Measurements from ENCODE around the gene CASS4.

DNA sequence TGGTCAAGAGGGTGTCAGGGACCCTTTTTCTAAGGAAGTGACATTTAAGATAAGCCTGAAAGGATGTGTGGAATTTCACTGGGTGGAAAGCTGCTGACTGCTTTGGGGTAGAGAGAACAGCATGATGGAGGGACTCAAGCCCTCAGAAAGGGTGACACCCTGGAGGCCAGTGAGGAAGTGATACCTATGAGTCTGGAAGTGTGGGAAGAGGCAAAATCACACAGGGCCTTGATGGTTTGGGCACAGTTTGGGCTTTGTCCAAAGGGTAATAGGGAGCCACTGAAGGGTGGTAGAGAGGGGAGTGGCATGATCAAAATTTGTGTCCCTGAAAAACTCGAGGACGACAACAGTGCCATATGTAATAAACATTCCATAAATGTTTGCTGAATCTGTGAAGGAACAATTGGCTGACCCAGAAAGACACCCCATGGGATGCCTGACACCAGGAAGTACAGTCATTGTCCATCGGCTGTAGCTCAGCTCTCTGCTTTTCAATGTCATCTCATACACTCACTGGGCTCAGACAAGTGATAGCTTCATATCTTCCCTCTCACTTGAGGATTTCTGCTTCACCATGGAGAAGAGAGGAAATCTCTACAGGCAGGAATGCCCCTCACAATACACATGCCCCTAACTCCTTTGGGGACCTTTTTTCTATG, 21.3 kb downstream of the CASS4 start:
- no peak for TF ChIP-seq CTCF (conservative IDR thresholded peaks at IDR 0.05; ENCODE audit: low read depth, low read length)
- TF ChIP-seq EZH2 (IDR thresholded peaks at IDR 0.05; ENCODE audit: borderline replicate concordance, low read depth, low read length, poor library complexity, severe bottlenecking): no peak
